PC-3 (cell line): ENCODE data around the gene STARD5. TPM values are rescaled to one million over a fixed set of nuclear protein-coding genes. Genes with fewer than 3 reads are reported as not detected.

ENCODE experiments used
- ATAC-seq: fragments of 200-7000 bp; cut with Tn5 transposase; 2 replicates; pipeline ENCODE4 v1.9.1; 2020; ENCODE audit warnings: mild to moderate bottlenecking, moderate library complexity
- BruUV-seq: library from RNA; stranded (reverse); fragments of 400-500 nt; replicated peaks from 2 replicates; lab custom pipeline; 2021; lab: Mats Ljungman, UMichigan
- CTCF ChIA-PET: fragments of 300-600 bp; sonication (Branson Sonifier 250); formaldehyde crosslinking; loops from one replicate; lab custom pipeline; 2022; ENCODE audit warnings: antibody characterized with exemption; lab: Charles Lee
- POLR2A ChIA-PET: fragments of 300-600 bp; sonication (Branson Sonifier 250); formaldehyde crosslinking; loops from one replicate; lab custom pipeline; 2022; ENCODE audit warnings: antibody characterized with exemption; ENCODE audit not compliant: unreplicated experiment; lab: Charles Lee
- DNase-seq: peaks from one replicate; pipeline ENCODE4 v3.0.0-alpha.2; 2015
- H2AFZ ChIP-seq: fragments of 300-600 bp; sonication (generic); 2 replicates; pipeline ENCODE4 v1.6.0; 2016; ENCODE audit warnings: antibody characterized with exemption, low read length
- H3F3A ChIP-seq: fragments of 300-600 bp; sonication (generic); one replicate; pipeline ENCODE4 v1.6.0; 2017; ENCODE audit warnings: antibody characterized with exemption, low read length, control low read depth, mild to moderate bottlenecking; ENCODE audit not compliant: unreplicated experiment
- H3K27ac ChIP-seq: fragments of 300-600 bp; sonication (generic); 2 replicates; pipeline ENCODE4 v1.5.1; 2016; ENCODE audit warnings: mild to moderate bottlenecking, low read length
- H3K27me3 ChIP-seq: fragments of 300-600 bp; sonication (generic); 2 replicates; pipeline ENCODE4 v1.6.1; 2016; ENCODE audit warnings: low read length, mixed read lengths
- H3K36me3 ChIP-seq: fragments of 300-600 bp; sonication (generic); 2 replicates; pipeline ENCODE4 v1.6.1; 2016; ENCODE audit warnings: low read depth, mixed run types, low read length, mixed read lengths
- H3K4me1 ChIP-seq: fragments of 300-600 bp; sonication (generic); 2 replicates; pipeline ENCODE4 v1.5.1; 2016; ENCODE audit warnings: low read length; ENCODE audit not compliant: insufficient read depth
- H3K4me2 ChIP-seq: fragments of 300-600 bp; sonication (generic); 2 replicates; pipeline ENCODE4 v1.6.0; 2016; ENCODE audit warnings: low read length
- H3K4me3 ChIP-seq: fragments of 300-600 bp; sonication (generic); 2 replicates; pipeline ENCODE4 v1.5.1; 2016; ENCODE audit warnings: mild to moderate bottlenecking, low read length, mixed read lengths
- H3K79me2 ChIP-seq: fragments of 300-600 bp; sonication (generic); 2 replicates; pipeline ENCODE4 v1.6.1; 2017; ENCODE audit warnings: low read length, mixed read lengths
- H3K9ac ChIP-seq: fragments of 300-600 bp; sonication (generic); 2 replicates; pipeline ENCODE4 v1.6.0; 2016; ENCODE audit warnings: mild to moderate bottlenecking, low read length
- H3K9me2 ChIP-seq: fragments of 300-600 bp; sonication (generic); replicated peaks from 2 replicates; pipeline ENCODE4 v1.6.1; 2016; ENCODE audit warnings: mixed run types, low read length, mixed read lengths
- H3K9me3 ChIP-seq: fragments of 300-600 bp; sonication (generic); 2 replicates; pipeline ENCODE4 v1.6.1; 2016; ENCODE audit warnings: low read length, mixed read lengths
- H4K20me1 ChIP-seq: fragments of 300-600 bp; sonication (generic); 2 replicates; pipeline ENCODE4 v1.6.1; 2016; ENCODE audit warnings: low read length, mixed read lengths
- EZH2 ChIP-seq: fragments of 300-600 bp; sonication (generic); IDR thresholded peaks from one replicate; pipeline ENCODE4 v1.6.1; 2017; ENCODE audit warnings: antibody characterized with exemption, mild to moderate bottlenecking, low read length; ENCODE audit not compliant: unreplicated experiment
- EZH2phosphoT487 ChIP-seq: fragments of 300-600 bp; sonication (generic); IDR thresholded peaks from 2 replicates; pipeline ENCODE4 v1.6.1; 2018; ENCODE audit warnings: mild to moderate bottlenecking, antibody characterized with exemption, low read length, borderline replicate concordance
- intact Hi-C: fragments of 100-400 bp; cut with micrococcal nuclease; formaldehyde crosslinking; loops from 2 replicates; pipeline ENCODE4 v1.9.0; 2023
- total RNA-seq: library from RNA; depleted of rRNA; stranded (reverse); fragments of >200 nt; gene quantifications from 2 replicates; pipeline ENCODE4 v1.2.3, GENCODE V29; 2014
- TF ChIP-seq, protein P1 (sequence below): fragments of 300-600 bp; sonication (generic); conservative IDR thresholded peaks from 2 replicates; pipeline ENCODE4 v1.5.1; 2017; ENCODE audit warnings: antibody characterized with exemption, low read depth, mild to moderate bottlenecking, low read length

The STARD5 gene
- total RNA-seq, 1 experiment from 2014 or later: 5.9 TPM

DNA sequence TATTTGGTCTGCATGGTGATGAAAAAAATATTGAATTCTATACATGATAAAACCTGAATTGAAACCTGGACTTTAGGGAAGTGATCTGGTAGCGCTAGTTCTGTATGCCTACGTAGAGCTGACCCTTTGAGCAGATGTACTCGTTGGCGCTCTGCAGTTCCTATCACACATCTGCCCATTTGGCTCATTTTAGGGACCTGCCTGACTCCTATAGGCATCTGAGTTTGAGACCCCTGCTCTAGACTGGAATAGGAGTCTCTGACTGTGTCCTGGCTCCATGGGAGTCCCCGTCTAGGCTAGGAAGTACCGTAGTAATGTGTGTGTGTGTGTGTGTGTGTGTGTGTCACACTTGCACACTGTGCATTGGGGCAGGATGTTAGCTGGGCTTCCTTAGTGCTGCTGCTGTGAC is 21.2 kb downstream of the STARD5 start:
- H3K4me2 ChIP-seq: no peak overlapping the region
- no peak overlapping the region for H3K9ac ChIP-seq
- ATAC-seq (no peak), DNase-seq (no peak)
- no peaks in the 10 kb centered on the region for H3F3A ChIP-seq
- H3K4me1 ChIP-seq: peaks cover 10% of the 10 kb centered on the region
- no peaks in the 10 kb centered on the region for H3K79me2 ChIP-seq
- no peaks in the 10 kb centered on the region for H3K9me2 ChIP-seq
- H3K36me3 ChIP-seq: no peaks in the 10 kb centered on the region
- no peak overlapping the region for H2AFZ ChIP-seq
- no peak overlapping the region for H3K27ac ChIP-seq
- H3K27me3 ChIP-seq: no peaks in the 10 kb centered on the region
- H4K20me1 ChIP-seq: no peaks in the 10 kb centered on the region
- TF ChIP-seq EZH2phosphoT487: no peak
- no peak for TF ChIP-seq EZH2
- TF ChIP-seq, protein P1, sequence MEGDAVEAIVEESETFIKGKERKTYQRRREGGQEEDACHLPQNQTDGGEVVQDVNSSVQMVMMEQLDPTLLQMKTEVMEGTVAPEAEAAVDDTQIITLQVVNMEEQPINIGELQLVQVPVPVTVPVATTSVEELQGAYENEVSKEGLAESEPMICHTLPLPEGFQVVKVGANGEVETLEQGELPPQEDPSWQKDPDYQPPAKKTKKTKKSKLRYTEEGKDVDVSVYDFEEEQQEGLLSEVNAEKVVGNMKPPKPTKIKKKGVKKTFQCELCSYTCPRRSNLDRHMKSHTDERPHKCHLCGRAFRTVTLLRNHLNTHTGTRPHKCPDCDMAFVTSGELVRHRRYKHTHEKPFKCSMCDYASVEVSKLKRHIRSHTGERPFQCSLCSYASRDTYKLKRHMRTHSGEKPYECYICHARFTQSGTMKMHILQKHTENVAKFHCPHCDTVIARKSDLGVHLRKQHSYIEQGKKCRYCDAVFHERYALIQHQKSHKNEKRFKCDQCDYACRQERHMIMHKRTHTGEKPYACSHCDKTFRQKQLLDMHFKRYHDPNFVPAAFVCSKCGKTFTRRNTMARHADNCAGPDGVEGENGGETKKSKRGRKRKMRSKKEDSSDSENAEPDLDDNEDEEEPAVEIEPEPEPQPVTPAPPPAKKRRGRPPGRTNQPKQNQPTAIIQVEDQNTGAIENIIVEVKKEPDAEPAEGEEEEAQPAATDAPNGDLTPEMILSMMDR: no peak
- CTCF ChIA-PET: no interaction called here
- no peaks in the 10 kb centered on the region for H3K9me3 ChIP-seq
- intact Hi-C loops: no loop called here
- H3K4me3 ChIP-seq: no peak overlapping the region
- POLR2A ChIA-PET: no interaction called here
- BruUV-seq: no TSS peak

DNA sequence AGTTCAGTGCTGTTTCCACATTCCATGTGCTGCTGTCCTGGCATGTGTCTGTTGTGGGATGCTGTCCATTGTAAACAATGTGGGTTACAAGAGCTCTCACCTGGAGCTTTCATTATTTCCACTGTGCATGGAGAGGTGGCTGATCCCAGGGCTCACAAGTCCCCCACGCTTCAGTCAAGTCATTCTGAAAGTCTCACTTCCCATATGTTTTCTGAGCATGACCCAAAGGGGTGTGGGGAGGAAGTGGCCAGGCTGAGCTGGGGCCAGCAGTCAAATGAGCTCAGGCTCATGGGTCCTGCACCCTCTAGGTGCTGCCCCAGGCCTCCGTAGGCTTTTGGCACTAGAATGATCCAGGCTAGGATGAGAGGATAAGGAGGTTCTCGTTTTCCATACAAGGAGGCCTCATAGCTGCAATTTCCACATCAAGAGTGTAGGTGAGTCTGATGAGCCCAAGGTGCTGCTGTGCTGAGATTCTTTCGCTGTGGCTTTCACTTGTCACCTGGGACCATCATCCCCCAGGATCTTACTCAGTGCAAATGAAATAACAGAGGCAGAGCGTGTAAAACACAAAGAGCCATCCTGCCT is 22.0 kb downstream of the STARD5 start:
- H3K4me3 ChIP-seq: no peak overlapping the region
- H3K27me3 ChIP-seq: no peaks in the 10 kb centered on the region
- no peaks in the 10 kb centered on the region for H3K9me2 ChIP-seq
- H2AFZ ChIP-seq: no peak overlapping the region
- no TSS peak for BruUV-seq
- CTCF ChIA-PET: no interaction called here
- no peaks in the 10 kb centered on the region for H3F3A ChIP-seq
- H3K9me3 ChIP-seq: no peaks in the 10 kb centered on the region
- H3K79me2 ChIP-seq: no peaks in the 10 kb centered on the region
- no peak overlapping the region for H3K9ac ChIP-seq
- POLR2A ChIA-PET: no interaction called here
- H3K36me3 ChIP-seq: no peaks in the 10 kb centered on the region
- intact Hi-C loops: no loop called here
- TF ChIP-seq, protein P1: no peak
- TF ChIP-seq EZH2 (no peak), EZH2phosphoT487 (no peak)
- no peak for ATAC-seq
- H3K27ac ChIP-seq: no peak overlapping the region
- no peak for DNase-seq
- peaks cover 16% of the 10 kb centered on the region for H3K4me1 ChIP-seq
- H3K4me2 ChIP-seq: no peak overlapping the region
- H4K20me1 ChIP-seq: no peaks in the 10 kb centered on the region

GRCh38 chr15:81301385-81301784 is 22.6 kb downstream of the STARD5 start:
- CTCF ChIA-PET: no interaction called here
- Histone ChIP-seq H3K4me3 (no peak overlapping the region), H2AFZ (no peak overlapping the region), H3K4me1 (peaks cover 21% of the 10 kb centered on the region), H3K79me2 (no peaks in the 10 kb centered on the region), H3K36me3 (no peaks in the 10 kb centered on the region), H3F3A (no peaks in the 10 kb centered on the region), H3K9ac (no peak overlapping the region), H4K20me1 (no peaks in the 10 kb centered on the region), H3K9me3 (no peaks in the 10 kb centered on the region), H3K27me3 (no peaks in the 10 kb centered on the region), H3K27ac (no peak overlapping the region), H3K4me2 (no peak overlapping the region), H3K9me2 (no peaks in the 10 kb centered on the region)
- no peak for ATAC-seq
- intact Hi-C loops: no loop called here
- DNase-seq: no peak
- TF ChIP-seq, protein P1: no peak
- TF ChIP-seq EZH2phosphoT487 (no peak), EZH2 (no peak)
- POLR2A ChIA-PET: no interaction called here
- BruUV-seq: no TSS peak
